GM12878 (cell line): ENCODE data around the gene PPEF1. TPM values are rescaled to one million over a fixed set of nuclear protein-coding genes. Genes with fewer than 3 reads are reported as not detected.

Experiments used
- ATAC-seq: fragments of 200-7000 bp; cut with Tn5 transposase; 3 replicates; pipeline ENCODE4 v1.9.1; 2020; ENCODE audit warnings: mild to moderate bottlenecking, moderate library complexity
- BruUV-seq: library from RNA; stranded (reverse); fragments of 400-500 nt; replicated peaks from 2 replicates; lab custom pipeline; 2021; lab: Mats Ljungman, UMichigan
- CTCF ChIA-PET: fragments of 300-600 bp; sonication (Branson Sonifier 250); formaldehyde crosslinking; extraction: SDS; loops from one replicate; lab custom pipeline; 2021; ENCODE audit warnings: inconsistent platforms; lab: Yijun Ruan, JAX
- POLR2A ChIA-PET: fragments of 350-600 bp; formaldehyde crosslinking; extraction: SDS; loops from one replicate; lab custom pipeline; 2021; ENCODE audit warnings: inconsistent platforms; lab: Charles Lee
- RAD21 ChIA-PET: fragments of 300-600 bp; sonication (Branson Sonifier 250); formaldehyde crosslinking; loops from one replicate; lab custom pipeline; 2023; ENCODE audit warnings: antibody characterized with exemption; ENCODE audit not compliant: unreplicated experiment; lab: Charles Lee
- SMC1A ChIA-PET: fragments of 300-600 bp; sonication (Branson Sonifier 250); formaldehyde crosslinking; loops from one replicate; lab custom pipeline; 2023; ENCODE audit not compliant: unreplicated experiment, uncharacterized antibody; lab: Charles Lee
- DNase-seq: peaks from one replicate; pipeline ENCODE4 v3.0.0-alpha.2; 2011; ENCODE audit warnings: low read depth, low spot score
- FAIRE-seq: peaks from 3 replicates; lab custom pipeline; 2011; peaks lifted over from hg19 to GRCh38; lab: Jason Lieb, UNC
- H2AFZ ChIP-seq: 2 replicates; pipeline ENCODE4 v1.6.0; 2011; ENCODE audit warnings: low read depth, low read length, control low read depth; ENCODE audit not compliant: control insufficient read depth
- H3K27ac ChIP-seq: 2 replicates; pipeline ENCODE4 v1.5.1; 2011; ENCODE audit warnings: control low read depth; ENCODE audit not compliant: control insufficient read depth, insufficient read depth
- H3K27me3 ChIP-seq, 2 experiments: replicated peaks in 1 of 2; 2 replicates each; pipeline versions ENCODE4 v1.6.0 to v1.6.1; 2011; ENCODE audit warnings: low read length in 1 of 2; ENCODE audit not compliant: control insufficient read depth in 2 of 2, insufficient read depth in 2 of 2
- H3K36me3 ChIP-seq, 2 experiments: 2 replicates each; pipeline ENCODE4 v1.5.1; 2011; ENCODE audit warnings: low read length in 1 of 2; ENCODE audit not compliant: control insufficient read depth in 2 of 2, insufficient read depth in 2 of 2
- H3K4me1 ChIP-seq: 2 replicates; pipeline ENCODE4 v1.6.1; 2011; ENCODE audit warnings: mild to moderate bottlenecking, low read length, moderate library complexity, mixed read lengths; ENCODE audit not compliant: control insufficient read depth, insufficient read depth
- H3K4me2 ChIP-seq: 2 replicates; pipeline ENCODE4 v1.6.0; 2011; ENCODE audit warnings: control low read depth; ENCODE audit not compliant: control insufficient read depth, insufficient read depth
- H3K4me3 ChIP-seq: fragments of 200-600 bp; sonication (generic); 2 replicates; pipeline ENCODE4 v1.5.1; 2016
- H3K79me2 ChIP-seq: 2 replicates; pipeline ENCODE4 v1.6.0; 2011; ENCODE audit warnings: low read length; ENCODE audit not compliant: control insufficient read depth, insufficient read depth
- H3K9ac ChIP-seq: 2 replicates; pipeline ENCODE4 v1.8.0; 2011; ENCODE audit warnings: low read length, control low read depth, mixed read lengths; ENCODE audit not compliant: control insufficient read depth, insufficient read depth
- H3K9me3 ChIP-seq: replicated peaks from 3 replicates; pipeline ENCODE4 v1.5.1; 2011; ENCODE audit warnings: mild to moderate bottlenecking, low read length; ENCODE audit not compliant: control insufficient read depth, insufficient read depth
- H4K20me1 ChIP-seq: 2 replicates; pipeline ENCODE4 v1.6.0; 2011; ENCODE audit not compliant: control insufficient read depth, insufficient read depth
- CBX3 ChIP-seq: fragments of 200-600 bp; sonication (generic); IDR thresholded peaks from 2 replicates; pipeline ENCODE4 v1.6.1; 2016; ENCODE audit warnings: low read depth, borderline replicate concordance
- EED ChIP-seq: sonication (generic); IDR thresholded peaks from 2 replicates; pipeline ENCODE4 v1.6.1; 2016; ENCODE audit warnings: antibody characterized with exemption, low read depth
- HDGF ChIP-seq: fragments of 450-650 bp; IDR thresholded peaks from 2 replicates; pipeline ENCODE4 v1.6.1; 2016; ENCODE audit warnings: antibody characterized with exemption
- IKZF2 ChIP-seq, 2 experiments: fragments of 450-650 bp; IDR thresholded peaks; 2 replicates each; pipeline ENCODE4 v1.6.1; 2017; ENCODE audit warnings: mild to moderate bottlenecking in 2 of 2, moderate library complexity in 2 of 2
- IRF3 ChIP-seq: fragments of 450-650 bp; IDR thresholded peaks from 2 replicates; pipeline ENCODE4 v1.6.1; 2014; ENCODE audit warnings: mild to moderate bottlenecking
- LARP7 ChIP-seq: fragments of 450-650 bp; IDR thresholded peaks from 2 replicates; pipeline ENCODE4 v1.6.1; 2017; ENCODE audit warnings: mild to moderate bottlenecking
- PAX8 ChIP-seq: fragments of 450-650 bp; IDR thresholded peaks from 2 replicates; pipeline ENCODE4 v1.6.1; 2017; ENCODE audit warnings: mild to moderate bottlenecking, moderate library complexity
- PBX3 ChIP-seq: IDR thresholded peaks from 2 replicates; pipeline ENCODE4 v1.6.1; 2011; ENCODE audit warnings: mild to moderate bottlenecking, low read depth, low read length, moderate library complexity; ENCODE audit not compliant: insufficient replicate concordance
- POLR2AphosphoS2 ChIP-seq: IDR thresholded peaks from 2 replicates; pipeline ENCODE4 v1.6.1; 2011; ENCODE audit warnings: low read depth, mild to moderate bottlenecking, low read length, improper control_type of control experiment, moderate library complexity
- SIN3A ChIP-seq: IDR thresholded peaks from 2 replicates; pipeline ENCODE4 v1.6.1; 2012; ENCODE audit warnings: low read depth, low read length, improper control_type of control experiment
- SIX5 ChIP-seq: IDR thresholded peaks from 2 replicates; pipeline ENCODE4 v1.6.1; 2011; ENCODE audit warnings: mild to moderate bottlenecking, low read depth, low read length, moderate library complexity; ENCODE audit not compliant: severe bottlenecking
- SRF ChIP-seq, 2 experiments: IDR thresholded peaks; 2 replicates each; pipeline ENCODE4 v1.6.1; 2011; ENCODE audit warnings: low read depth in 2 of 2, low read length in 2 of 2, mild to moderate bottlenecking in 1 of 2, moderate library complexity in 1 of 2
- SUPT20H ChIP-seq: IDR thresholded peaks from 2 replicates; pipeline ENCODE4 v1.6.1; 2011; ENCODE audit warnings: low read depth, mild to moderate bottlenecking, low read length, moderate library complexity, borderline replicate concordance; ENCODE audit not compliant: control insufficient read depth
- TCF7 ChIP-seq: IDR thresholded peaks from 2 replicates; pipeline ENCODE4 v1.6.1; 2014; ENCODE audit warnings: antibody characterized with exemption, borderline replicate concordance
- USF1 ChIP-seq: IDR thresholded peaks from 2 replicates; pipeline ENCODE4 v1.6.1; 2011; ENCODE audit warnings: borderline replicate concordance, low read depth, mild to moderate bottlenecking, moderate library complexity, mixed read lengths, low read length; ENCODE audit not compliant: insufficient read depth; ENCODE audit errors: extremely low read length
- YBX1 ChIP-seq: fragments of 450-650 bp; IDR thresholded peaks from 2 replicates; pipeline ENCODE4 v1.6.1; 2016; ENCODE audit warnings: antibody characterized with exemption
- ZNF207 ChIP-seq: fragments of 450-650 bp; IDR thresholded peaks from 2 replicates; pipeline ENCODE4 v1.6.1; 2014; ENCODE audit warnings: antibody characterized with exemption, mild to moderate bottlenecking, borderline replicate concordance
- ZNF24 ChIP-seq: fragments of 450-650 bp; IDR thresholded peaks from 2 replicates; pipeline ENCODE4 v1.6.1; 2017; ENCODE audit warnings: antibody characterized with exemption, mild to moderate bottlenecking
- ZNF384 ChIP-seq: IDR thresholded peaks from 2 replicates; pipeline ENCODE4 v1.6.1; 2012; ENCODE audit warnings: low read depth, mild to moderate bottlenecking, low read length, improper control_type of control experiment, borderline replicate concordance
- WGBS: methylation state at CpG from one replicate; pipeline ENCODE4 v1.1.6; 2016; ENCODE audit warnings: low lambda C conversion rate; ENCODE audit not compliant: insufficient replicate concordance, insufficient coverage; ENCODE audit errors: missing lambda C conversion rate; 5-methylcytosine and 5-hydroxymethylcytosine counted together
- in situ Hi-C: fragments of 300-500 bp; cut with MboI; formaldehyde crosslinking; loops from 9 replicates; pipeline ENCODE4 v1.14.3; 2018; ENCODE audit warnings: mixed read lengths
- intact Hi-C: fragments of 100-400 bp; cut with micrococcal nuclease; formaldehyde crosslinking; loops from one replicate; pipeline ENCODE4 v1.14.2; 2022; ENCODE audit not compliant: unreplicated experiment
- polyA plus RNA-seq, 11 experiments: library from polyadenylated mRNA; depleted of rRNA in 4 of 11; unstranded in 6 of 11; stranded (reverse) in 5 of 11; fragments of >200 nt; fragmentation: Nextera tagmentation in 4 of 11; fragmentation: Illumina TruSeq in 1 of 11; extraction: Ambion mirVana in 4 of 11; extraction: Trizol in 1 of 11; gene quantifications; 1 replicate in 1 of 11; 2 replicates in 10 of 11; pipeline versions ENCODE4 v1.2.1 to v1.2.3, GENCODE V29; 2011 to 2016; ENCODE audit warnings: inconsistent platforms in 2 of 11, missing spikeins in 2 of 11, low read depth in 1 of 11
- total RNA-seq, 4 experiments: library from RNA; depleted of rRNA in 3 of 4; stranded (reverse); fragments of >200 nt in 3 of 4; fragmentation: Illumina TruSeq in 1 of 4; extraction: Trizol in 1 of 4; gene quantifications; 2 replicates each; pipeline versions ENCODE4 v1.2.1 to v1.2.3, GENCODE V29; 2013 to 2021

PPEF1 gene
- total and polyA plus RNA-seq, 10 of the 15 experiments (the other 5 are each of a cell fraction or from before 2014, with no cell fraction given) = 0.24 to 2.2 (median 0.50) TPM

GRCh38 chrX:18677161-18677869, 30.1 kb upstream of the PPEF1 start (continued):
- TF ChIP-seq SIN3A (no peak), ZNF24 (no peak), LARP7 (no peak), HDGF (no peak)
- TF ChIP-seq, all 136 proteins: peak for 0

- POLR2A ChIA-PET = no interaction called here
- no TSS peak for BruUV-seq
- no peaks in the 10 kb centered on the region for H3K79me2 ChIP-seq
- SMC1A ChIA-PET = no interaction called here
- no peak overlapping the region for H3K4me3 ChIP-seq
- intact Hi-C loops = no loop called here
- no peaks in the 10 kb centered on the region; the same call in 1 of the 2 replicates for H3K4me1 ChIP-seq
- no peaks in the 10 kb centered on the region for H3K36me3 ChIP-seq
- RAD21 ChIA-PET = no interaction called here
- no peak for ATAC-seq
- 68% methylated on average over 6 of the region's 6 CpGs for WGBS
- H3K9me3 ChIP-seq = no peaks in the 10 kb centered on the region; the same call in 2 of the 3 replicates
- in situ Hi-C loops = no loop called here
- H3K4me2 ChIP-seq = no peak overlapping the region
- no peak for TF ChIP-seq PAX8
- TF ChIP-seq LARP7 = no peak
- TF ChIP-seq SIX5 = no peak
- TF ChIP-seq IKZF2 (IDR thresholded peaks at IDR 0.05) = no peak
- no peak for TF ChIP-seq SRF (IDR thresholded peaks at IDR 0.05; ENCODE audit: low read depth in 2 of 2, low read length in 2 of 2)
- no peak for TF ChIP-seq PBX3
- TF ChIP-seq POLR2AphosphoS2 = no peak
- TF ChIP-seq ZNF384 = no peak
- no peak for TF ChIP-seq ZNF207
- no peak for TF ChIP-seq USF1
- TF ChIP-seq EED = no peak
- no peak for TF ChIP-seq SUPT20H
- no peak for TF ChIP-seq TCF7
- TF ChIP-seq CBX3 = no peak
- no peak for TF ChIP-seq YBX1
- TF ChIP-seq IRF3 = no peak
- FAIRE-seq = no peak
- H4K20me1 ChIP-seq = no peaks in the 10 kb centered on the region
- H3K27me3 ChIP-seq = no peaks in the 10 kb centered on the region
- no peak overlapping the region for H3K27ac ChIP-seq
- CTCF ChIA-PET = no interaction called here
- no peak for DNase-seq
- H2AFZ ChIP-seq = no peak overlapping the region
- H3K9ac ChIP-seq = no peak overlapping the region
These were observed 25.4 kb upstream of the PPEF1 start for GRCh38 chrX:18681996-18682395.
